Duodenal mucosa (tissue), 2 donors: Measurements from ENCODE around the gene GLIS2.

ENCODE experiments used
- H3K27ac ChIP-seq: one replicate; pipeline ENCODE4 v1.7.0; 2013; ENCODE audit warnings: low read depth, low read length
- H3K27me3 ChIP-seq, 2 donors: one replicate each; pipeline ENCODE4 v1.7.0; 2013; ENCODE audit warnings: low read length in 2 of 2, control low read depth in 1 of 2; ENCODE audit not compliant: insufficient read depth in 2 of 2, control insufficient read depth in 1 of 2
- H3K36me3 ChIP-seq, 2 donors: one replicate each; pipeline ENCODE4 v1.7.0; 2013; ENCODE audit warnings: low read length in 2 of 2, control low read depth in 1 of 2; ENCODE audit not compliant: insufficient read depth in 2 of 2, control insufficient read depth in 1 of 2
- H3K4me1 ChIP-seq, 2 donors: one replicate each; pipeline ENCODE4 v1.7.0; 2013; ENCODE audit warnings: low read length in 2 of 2, control low read depth in 1 of 2; ENCODE audit not compliant: insufficient read depth in 2 of 2, control insufficient read depth in 1 of 2
- H3K4me3 ChIP-seq, 2 donors: one replicate each; pipeline ENCODE4 v1.7.0; 2013; ENCODE audit warnings: low read length in 2 of 2, low read depth in 1 of 2
- H3K9ac ChIP-seq, 2 donors: one replicate each; pipeline ENCODE4 v1.7.0; 2013; ENCODE audit warnings: low read length in 2 of 2, low read depth in 1 of 2
- H3K9me3 ChIP-seq, 2 donors: one replicate each; pipeline ENCODE4 v1.7.0; 2013; ENCODE audit warnings: low read length in 2 of 2, control low read depth in 1 of 2; ENCODE audit not compliant: control insufficient read depth in 1 of 2

The GLIS2 gene

DNA sequence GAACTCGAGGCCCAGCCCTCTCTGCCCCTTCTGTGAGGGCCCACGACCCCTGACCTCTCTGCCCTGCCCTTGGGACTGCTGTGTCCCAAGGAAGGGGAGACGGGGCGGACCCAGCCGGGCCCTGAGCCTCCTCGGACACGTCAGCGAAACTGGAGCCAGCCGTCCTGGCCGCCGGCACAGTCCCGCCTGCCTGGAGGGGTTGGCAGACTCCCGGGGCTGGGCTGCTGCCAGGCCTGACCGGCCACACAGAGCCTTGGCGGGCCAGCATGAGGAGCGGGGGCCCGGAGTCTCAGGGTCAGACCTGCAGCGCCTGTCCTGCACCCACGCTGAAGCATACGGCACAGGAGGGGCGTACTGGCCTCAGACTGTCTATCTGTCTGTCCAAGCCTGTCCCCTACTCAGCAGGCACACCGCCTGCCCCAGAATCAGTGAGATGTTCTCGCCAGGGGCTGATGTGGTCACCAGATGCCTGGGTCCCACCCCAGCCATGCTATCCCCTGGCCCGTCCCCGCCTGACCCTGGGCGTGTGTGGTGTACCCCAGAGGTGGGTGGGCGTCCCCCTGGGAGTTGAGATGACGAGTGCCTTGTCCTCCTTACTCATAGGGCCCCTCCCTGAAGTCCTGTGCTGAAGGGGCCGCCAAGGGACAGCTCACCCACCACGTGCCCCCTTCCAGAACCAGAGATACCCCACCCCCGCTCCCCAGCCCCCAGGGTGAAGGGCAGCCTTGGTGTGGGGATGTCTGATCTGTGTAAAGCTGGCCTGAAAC is 60.4 kb downstream of the GLIS2 start:
- Histone ChIP-seq H3K36me3 (peaks cover 3 to 11% of the 10 kb centered on the region in 2 donors), H3K4me3 (no peak overlapping the region), H3K4me1 (peaks cover 11% of the 10 kb centered on the region in 2 donors), H3K27ac (peak overlapping the region; percentile 50), H3K9ac (no peak overlapping the region), H3K9me3 (no peaks in the 10 kb centered on the region), H3K27me3 (no peaks in the 10 kb centered on the region)

- Histone ChIP-seq H3K36me3 (peaks cover 3 to 17% of the 10 kb centered on the region in 2 donors), H3K4me1 (peaks cover 11% of the 10 kb centered on the region in 2 donors), H3K4me3 (no peak overlapping the region), H3K27ac (peak overlapping the region; percentile 32), H3K27me3 (no peaks in the 10 kb centered on the region), H3K9ac (no peak overlapping the region), H3K9me3 (no peaks in the 10 kb centered on the region)
Measured at GRCh38 chr16:4376893-4377572, 61.2 kb downstream of the GLIS2 start.

DNA sequence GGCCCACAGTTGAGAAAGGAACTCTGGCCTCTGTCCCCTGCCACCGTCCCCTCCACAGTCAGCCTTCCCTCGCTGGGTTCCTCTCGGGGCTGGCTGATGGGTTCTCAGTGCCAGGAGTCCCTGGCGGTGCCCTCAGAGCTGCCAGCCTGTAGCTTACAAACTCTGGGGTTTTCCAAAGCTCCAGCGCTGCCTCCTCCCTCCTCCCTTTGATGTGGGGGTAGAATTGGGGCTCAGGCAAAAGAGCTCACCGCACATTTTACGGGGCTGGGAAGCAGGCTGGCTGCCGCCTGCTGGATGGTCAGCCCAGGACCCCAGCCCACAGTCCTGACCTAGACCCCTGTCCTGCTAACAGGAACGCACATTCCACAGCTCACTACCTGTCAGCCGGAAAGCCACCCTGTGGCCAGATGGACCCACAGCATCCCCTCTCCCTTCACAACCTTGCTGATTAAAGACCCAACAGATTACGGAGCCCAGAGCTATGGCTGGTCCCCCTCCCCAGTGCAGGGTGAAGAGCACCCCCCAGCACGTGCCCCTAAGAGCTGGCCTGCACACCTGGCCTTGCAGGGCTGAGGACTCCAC is 61.8 kb downstream of the GLIS2 start:
- Histone ChIP-seq H3K27me3 (no peaks in the 10 kb centered on the region), H3K4me3 (no peak overlapping the region), H3K9ac (no peak overlapping the region), H3K4me1 (peaks cover 4 to 5% of the 10 kb centered on the region in 2 donors), H3K36me3 (peaks cover 3 to 21% of the 10 kb centered on the region in 2 donors), H3K27ac (no peak overlapping the region), H3K9me3 (no peaks in the 10 kb centered on the region)

- no peaks in the 10 kb centered on the region for H3K9me3 ChIP-seq
- H3K36me3 ChIP-seq = peaks cover 3 to 26% of the 10 kb centered on the region in 2 donors
- H3K4me1 ChIP-seq = peaks cover 0 to 3% of the 10 kb centered on the region in 2 donors
- no peak overlapping the region for H3K27ac ChIP-seq
- no peak overlapping the region for H3K9ac ChIP-seq
- H3K4me3 ChIP-seq = no peak overlapping the region
- no peaks in the 10 kb centered on the region for H3K27me3 ChIP-seq
Measured at GRCh38 chr16:4378161-4378666, 62.3 kb downstream of the GLIS2 start.

GRCh38 chr16:4378999-4379690 is 63.3 kb downstream of the GLIS2 start:
- Histone ChIP-seq H3K9ac (no peak overlapping the region), H3K27me3 (no peaks in the 10 kb centered on the region), H3K4me3 (no peak overlapping the region), H3K4me1 (no peaks in the 10 kb centered on the region), H3K36me3 (peaks cover 3 to 34% of the 10 kb centered on the region in 2 donors), H3K9me3 (no peaks in the 10 kb centered on the region), H3K27ac (peak overlapping the region; percentile 20)

- H3K27ac ChIP-seq = no peak overlapping the region
- no peaks in the 10 kb centered on the region for H3K9me3 ChIP-seq
- no peaks in the 10 kb centered on the region for H3K27me3 ChIP-seq
- H3K9ac ChIP-seq = no peak overlapping the region
- H3K4me3 ChIP-seq = no peak overlapping the region
- H3K36me3 ChIP-seq = peaks cover 8 to 41% of the 10 kb centered on the region in 2 donors
- H3K4me1 ChIP-seq = no peaks in the 10 kb centered on the region
Measured at GRCh38 chr16:4380119-4381063, 64.5 kb downstream of the GLIS2 start.

GRCh38 chr16:4381072-4381934 is 65.4 kb downstream of the GLIS2 start:
- H3K4me3 ChIP-seq = no peak overlapping the region
- no peak overlapping the region for H3K27ac ChIP-seq
- H3K9me3 ChIP-seq = no peaks in the 10 kb centered on the region
- no peaks in the 10 kb centered on the region for H3K4me1 ChIP-seq
- H3K36me3 ChIP-seq = peaks cover 8 to 45% of the 10 kb centered on the region in 2 donors
- H3K27me3 ChIP-seq = no peaks in the 10 kb centered on the region
- no peak overlapping the region for H3K9ac ChIP-seq

GRCh38 chr16:4381935-4382794 is 66.3 kb downstream of the GLIS2 start:
- no peaks in the 10 kb centered on the region for H3K4me1 ChIP-seq
- no peak overlapping the region for H3K9ac ChIP-seq
- no peaks in the 10 kb centered on the region for H3K27me3 ChIP-seq
- H3K9me3 ChIP-seq = no peaks in the 10 kb centered on the region
- no peak overlapping the region for H3K27ac ChIP-seq
- H3K4me3 ChIP-seq = no peak overlapping the region
- peaks cover 8 to 52% of the 10 kb centered on the region in 2 donors for H3K36me3 ChIP-seq
